CD4-positive, alpha-beta memory T cell (primary cell): ENCODE measurements around the gene PCDH15. TPM values are rescaled to one million over a fixed set of nuclear protein-coding genes. Genes with fewer than 3 reads are reported as not detected.

Source experiments
- CTCF ChIA-PET: fragments of 350-600 bp; sonication (Branson Sonifier 250); formaldehyde crosslinking; loops from one replicate; lab custom pipeline; 2021; ENCODE audit warnings: inconsistent platforms; ENCODE audit not compliant: partially characterized antibody; lab: Charles Lee
- POLR2A ChIA-PET: fragments of 350-600 bp; sonication (Branson Sonifier 250); formaldehyde crosslinking; loops from one replicate; lab custom pipeline; 2021; ENCODE audit not compliant: partially characterized antibody; lab: Charles Lee
- DNase-seq, 5 donors: peaks; one replicate each; pipeline versions ENCODE4 v3.0.0 to v3.0.0-alpha.2; 2020 to 2022; ENCODE audit warnings: mixed read lengths in 1 of 5
- H3K27ac ChIP-seq: one replicate; pipeline ENCODE4 v1.7.0; 2013; ENCODE audit warnings: low read depth, low read length
- H3K27me3 ChIP-seq: 2 replicates; pipeline ENCODE4 v1.7.0; 2013; ENCODE audit warnings: mild to moderate bottlenecking, low read length, moderate library complexity; ENCODE audit not compliant: insufficient read depth
- H3K36me3 ChIP-seq: 2 replicates; pipeline ENCODE4 v1.7.0; 2013; ENCODE audit warnings: mild to moderate bottlenecking, low read length, moderate library complexity; ENCODE audit not compliant: insufficient read depth
- H3K4me1 ChIP-seq: 2 replicates; pipeline ENCODE4 v1.7.0; 2013; ENCODE audit warnings: mild to moderate bottlenecking, low read length, moderate library complexity; ENCODE audit not compliant: insufficient read depth
- H3K4me3 ChIP-seq, 2 donors: one replicate each; pipeline ENCODE4 v1.7.0; 2013; ENCODE audit warnings: low read length in 2 of 2, mild to moderate bottlenecking in 1 of 2
- H3K9me3 ChIP-seq, 2 donors: one replicate each; pipeline ENCODE4 v1.7.0; 2013; ENCODE audit warnings: low read length in 2 of 2, control low read depth in 1 of 2; ENCODE audit not compliant: control insufficient read depth in 1 of 2
- H3K27ac Mint-ChIP-seq, 7 donors: one replicate each; pipeline ENCODE4 v1.8.0; 2020 to 2021; ENCODE audit warnings: mixed read lengths in 7 of 7, mild to moderate bottlenecking in 6 of 7, inconsistent platforms in 3 of 7, moderate library complexity in 3 of 7
- H3K27me3 Mint-ChIP-seq, 2 donors: one replicate each; pipeline ENCODE4 v1.8.0; 2020 to 2021; ENCODE audit warnings: mixed read lengths in 2 of 2
- H3K36me3 Mint-ChIP-seq, 2 donors: one replicate each; pipeline ENCODE4 v1.8.0; 2020 to 2021; ENCODE audit warnings: mixed read lengths in 2 of 2, inconsistent platforms in 1 of 2, mild to moderate bottlenecking in 1 of 2
- H3K4me1 Mint-ChIP-seq, 4 donors: one replicate each; pipeline ENCODE4 v1.8.0; 2020 to 2021; ENCODE audit warnings: mixed read lengths in 4 of 4, mild to moderate bottlenecking in 1 of 4
- H3K4me3 Mint-ChIP-seq, 8 donors: one replicate each; pipeline ENCODE4 v1.8.0; 2020 to 2021; ENCODE audit warnings: mixed read lengths in 8 of 8, mild to moderate bottlenecking in 7 of 8, moderate library complexity in 6 of 8, inconsistent platforms in 3 of 8
- H3K9me3 Mint-ChIP-seq, 8 donors: one replicate each; pipeline ENCODE4 v1.8.0; 2020 to 2021; ENCODE audit warnings: mixed read lengths in 8 of 8, mild to moderate bottlenecking in 5 of 8, inconsistent platforms in 3 of 8, moderate library complexity in 1 of 8
- intact Hi-C: fragments of 100-400 bp; cut with micrococcal nuclease; formaldehyde crosslinking; loops from one replicate; pipeline ENCODE4 v1.15.1; 2023
- polyA plus RNA-seq, 2 donors: library from polyadenylated mRNA; unstranded; fragments of 300-500 nt; fragmentation: Illumina TruSeq; gene quantifications; one replicate each; pipeline ENCODE4 v1.2.3, GENCODE V29; 2021
- total RNA-seq, 2 experiments: library from RNA; stranded (reverse); gene quantifications; one replicate each; pipeline ENCODE4 v1.2.3, GENCODE V29; 2021

The PCDH15 gene
- total and polyA plus RNA-seq, 4 experiments from 2014 or later, result not detected

GRCh38 chr10:53841483-53842145 lies 959.4 kb downstream of the PCDH15 start:
- no peaks in the 10 kb centered on the region for H3K4me1 ChIP-seq
- no peak for DNase-seq
- intact Hi-C loops, result no loop called here
- no peaks in the 10 kb centered on the region for H3K27me3 ChIP-seq
- H3K4me1 Mint-ChIP-seq, result no peaks in the 10 kb centered on the region
- H3K27ac ChIP-seq, result no peak overlapping the region
- H3K36me3 Mint-ChIP-seq, result no peaks in the 10 kb centered on the region
- H3K27ac Mint-ChIP-seq, result no peak overlapping the region
- ChIA-PET CTCF (no interaction called here), POLR2A (no interaction called here)
- H3K27me3 Mint-ChIP-seq, result no peaks in the 10 kb centered on the region
- no peaks in the 10 kb centered on the region for H3K36me3 ChIP-seq
- no peaks in the 10 kb centered on the region for H3K9me3 ChIP-seq
- H3K4me3 ChIP-seq, result no peak overlapping the region
- peaks cover 0 to 18% (median 3%) of the 10 kb centered on the region in 8 donors for H3K9me3 Mint-ChIP-seq
- H3K4me3 Mint-ChIP-seq, result no peak overlapping the region

- Histone ChIP-seq H3K9me3 (no peaks in the 10 kb centered on the region), H3K27me3 (no peaks in the 10 kb centered on the region), H3K27ac (no peak overlapping the region), H3K36me3 (no peaks in the 10 kb centered on the region), H3K4me3 (no peak overlapping the region), H3K4me1 (no peaks in the 10 kb centered on the region)
- DNase-seq, result no peak
- Mint-ChIP-seq H3K36me3 (no peaks in the 10 kb centered on the region), H3K27ac (no peak overlapping the region), H3K27me3 (no peaks in the 10 kb centered on the region), H3K4me1 (no peaks in the 10 kb centered on the region), H3K4me3 (no peak overlapping the region), H3K9me3 (peaks cover 3 to 23% (median 9%) of the 10 kb centered on the region in 8 donors)
- intact Hi-C loops, result no loop called here
- ChIA-PET POLR2A (no interaction called here), CTCF (no interaction called here)
These were observed 960.4 kb downstream of the PCDH15 start for GRCh38 chr10:53840653-53841052.

- H3K27ac Mint-ChIP-seq, result no peak overlapping the region
- no peaks in the 10 kb centered on the region for H3K4me1 ChIP-seq
- intact Hi-C loops, result no loop called here
- no peaks in the 10 kb centered on the region for H3K4me1 Mint-ChIP-seq
- no peak for DNase-seq
- no peak overlapping the region for H3K4me3 ChIP-seq
- H3K27me3 ChIP-seq, result no peaks in the 10 kb centered on the region
- no peaks in the 10 kb centered on the region for H3K36me3 ChIP-seq
- H3K27ac ChIP-seq, result no peak overlapping the region
- no peaks in the 10 kb centered on the region for H3K36me3 Mint-ChIP-seq
- CTCF ChIA-PET, result no interaction called here
- H3K27me3 Mint-ChIP-seq, result no peaks in the 10 kb centered on the region
- POLR2A ChIA-PET, result no interaction called here
- H3K9me3 ChIP-seq, result no peaks in the 10 kb centered on the region
- H3K4me3 Mint-ChIP-seq, result no peak overlapping the region
- peaks cover 0 to 19% (median 12%) of the 10 kb centered on the region in 8 donors for H3K9me3 Mint-ChIP-seq
These were observed 961.5 kb downstream of the PCDH15 start for GRCh38 chr10:53839440-53840039.

- CTCF ChIA-PET, result no interaction called here
These were observed 964.4 kb downstream of the PCDH15 start for GRCh38 chr10:53836638-53837037.

GRCh38 chr10:53833908-53834307 lies 967.1 kb downstream of the PCDH15 start:
- Histone ChIP-seq H3K4me3 (no peak overlapping the region), H3K9me3 (no peaks in the 10 kb centered on the region), H3K27me3 (no peaks in the 10 kb centered on the region), H3K4me1 (no peaks in the 10 kb centered on the region), H3K36me3 (no peaks in the 10 kb centered on the region), H3K27ac (no peak overlapping the region)
- intact Hi-C loops, result no loop called here
- DNase-seq, result no peak
- H3K27me3 Mint-ChIP-seq, result no peaks in the 10 kb centered on the region
- CTCF ChIA-PET, result no interaction called here
- no peaks in the 10 kb centered on the region for H3K4me1 Mint-ChIP-seq
- peaks cover 0 to 25% (median 11%) of the 10 kb centered on the region in 8 donors for H3K9me3 Mint-ChIP-seq
- H3K36me3 Mint-ChIP-seq, result no peaks in the 10 kb centered on the region
- H3K27ac Mint-ChIP-seq, result no peak overlapping the region
- POLR2A ChIA-PET, result no interaction called here
- no peak overlapping the region for H3K4me3 Mint-ChIP-seq

More at GRCh38 chr10:53836638-53837037, 964.4 kb downstream of the PCDH15 start:
- no peaks in the 10 kb centered on the region for H3K4me1 ChIP-seq
- Mint-ChIP-seq H3K4me1 (no peaks in the 10 kb centered on the region), H3K27me3 (no peaks in the 10 kb centered on the region), H3K36me3 (no peaks in the 10 kb centered on the region), H3K9me3 (peaks cover 0 to 25% (median 11%) of the 10 kb centered on the region in 8 donors), H3K4me3 (no peak overlapping the region), H3K27ac (no peak overlapping the region)
- intact Hi-C loops, result no loop called here
- H3K4me3 ChIP-seq, result no peak overlapping the region
- DNase-seq, result no peak
- no peaks in the 10 kb centered on the region for H3K9me3 ChIP-seq
- no peaks in the 10 kb centered on the region for H3K27me3 ChIP-seq
- H3K36me3 ChIP-seq, result no peaks in the 10 kb centered on the region
- POLR2A ChIA-PET, result no interaction called here
- no peak overlapping the region for H3K27ac ChIP-seq

- Mint-ChIP-seq H3K36me3 (no peaks in the 10 kb centered on the region), H3K27me3 (no peaks in the 10 kb centered on the region)
- intact Hi-C loops, result no loop called here
These were observed 973.8 kb downstream of the PCDH15 start for GRCh38 chr10:53827261-53827660.

GRCh38 chr10:53808677-53809372 lies 992.2 kb downstream of the PCDH15 start:
- Histone ChIP-seq H3K27ac (no peak overlapping the region), H3K27me3 (no peaks in the 10 kb centered on the region), H3K9me3 (no peaks in the 10 kb centered on the region), H3K4me3 (no peak overlapping the region), H3K36me3 (no peaks in the 10 kb centered on the region), H3K4me1 (no peaks in the 10 kb centered on the region)
- CTCF ChIA-PET, result no interaction called here
- intact Hi-C loops, result no loop called here
- H3K27me3 Mint-ChIP-seq, result no peaks in the 10 kb centered on the region
- POLR2A ChIA-PET, result no interaction called here
- H3K4me3 Mint-ChIP-seq, result no peak overlapping the region
- no peak for DNase-seq
- peaks cover 0 to 19% (median 10%) of the 10 kb centered on the region in 8 donors for H3K9me3 Mint-ChIP-seq
- H3K4me1 Mint-ChIP-seq, result no peaks in the 10 kb centered on the region
- no peaks in the 10 kb centered on the region for H3K36me3 Mint-ChIP-seq
- H3K27ac Mint-ChIP-seq, result no peak overlapping the region

More at GRCh38 chr10:53827261-53827660, 973.8 kb downstream of the PCDH15 start:
- no peaks in the 10 kb centered on the region for H3K36me3 ChIP-seq
- H3K27ac Mint-ChIP-seq, result no peak overlapping the region
- H3K9me3 ChIP-seq, result no peaks in the 10 kb centered on the region
- H3K9me3 Mint-ChIP-seq, result peaks cover 0 to 15% (median 6%) of the 10 kb centered on the region in 8 donors
- H3K27me3 ChIP-seq, result no peaks in the 10 kb centered on the region
- no peak overlapping the region for H3K4me3 ChIP-seq
- ChIA-PET CTCF (no interaction called here), POLR2A (no interaction called here)
- H3K4me3 Mint-ChIP-seq, result no peak overlapping the region
- H3K4me1 Mint-ChIP-seq, result no peaks in the 10 kb centered on the region
- DNase-seq, result no peak
- no peaks in the 10 kb centered on the region for H3K4me1 ChIP-seq
- H3K27ac ChIP-seq, result no peak overlapping the region
